ENCODE measurements around the gene PTGR2.
"Not testable (repeated sequence)": the region's sequence is repeated elsewhere in the genome, so short reads cannot be mapped to it uniquely, and the experiment has no call there.

The PTGR2 gene

GRCh38 chr14:73833034-73833433, 18.6 kb upstream of the PTGR2 start:
- no peaks in the 10 kb centered on the region for H3F3A ChIP-seq (ENCODE audit: insufficient read depth, low read length)

DNA sequence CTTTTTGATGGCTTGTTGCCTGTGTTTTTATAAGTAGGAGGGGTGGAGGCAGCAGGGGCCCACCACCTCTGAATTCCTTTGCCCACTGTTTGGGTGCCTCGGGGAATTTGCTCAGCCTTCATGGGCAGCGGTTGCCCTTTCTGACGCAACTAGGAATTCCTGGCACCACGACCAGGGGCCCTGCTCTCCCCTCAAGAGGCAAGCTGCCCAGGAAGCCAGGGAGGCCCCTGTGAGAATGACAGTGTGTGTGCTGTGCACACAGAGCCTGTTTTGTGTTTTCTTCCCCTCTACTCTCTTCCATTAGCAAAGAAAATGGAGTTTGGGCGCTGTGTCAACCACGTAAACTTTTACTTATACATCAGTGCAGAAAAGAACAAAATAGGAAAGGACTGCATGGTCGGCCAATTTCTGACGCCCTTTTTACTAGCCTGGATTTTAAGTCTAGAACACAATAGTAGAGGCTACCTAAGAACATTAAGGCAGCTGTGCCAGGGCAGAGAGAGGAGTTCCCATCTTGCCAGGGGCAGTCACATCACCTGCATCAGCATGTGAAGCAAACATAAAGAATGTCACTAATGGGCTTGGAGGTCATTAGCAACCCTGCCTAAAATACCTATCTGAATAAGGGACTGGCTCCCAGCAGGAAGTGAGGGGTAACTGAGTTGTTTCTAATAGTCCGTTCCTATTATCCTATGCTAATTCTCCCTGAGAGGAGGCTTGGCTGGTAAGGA, 17.9 kb upstream of the PTGR2 start:
- Histone ChIP-seq H3K9me3 (replicated peaks; ENCODE audit: insufficient read depth, low read length) (no peaks in the 10 kb centered on the region), H3K27me3 (replicated peaks; ENCODE audit: insufficient read depth, low read length) (no peaks in the 10 kb centered on the region), H3K27ac (ENCODE audit: low read length) (no peak overlapping the region), H3F3A (ENCODE audit: insufficient read depth, low read length) (no peaks in the 10 kb centered on the region), H3K4me3 (ENCODE audit: low read length) (no peak overlapping the region), H3K4me1 (ENCODE audit: low read length) (no peaks in the 10 kb centered on the region), H3K9me2 (replicated peaks; ENCODE audit: insufficient read depth, low read length) (no peaks in the 10 kb centered on the region), H4K20me1 (ENCODE audit: insufficient read depth, low read length) (no peaks in the 10 kb centered on the region), H3K4me2 (ENCODE audit: low read depth, low read length) (no peak overlapping the region), H3K9ac (ENCODE audit: low read length) (no peak overlapping the region), H3K79me2 (ENCODE audit: low read length) (no peaks in the 10 kb centered on the region), H2AFZ (ENCODE audit: low read length) (no peak overlapping the region), H3K36me3 (replicated peaks; ENCODE audit: insufficient read depth, low read length) (no peaks in the 10 kb centered on the region)
- no peak for TF ChIP-seq EZH2 (optimal IDR thresholded peaks at IDR 0.05; ENCODE audit: low read depth, low read length)
- TF ChIP-seq EZH2phosphoT487 (IDR thresholded peaks at IDR 0.05; ENCODE audit: low read length): no peak
- TF ChIP-seq, protein P1, sequence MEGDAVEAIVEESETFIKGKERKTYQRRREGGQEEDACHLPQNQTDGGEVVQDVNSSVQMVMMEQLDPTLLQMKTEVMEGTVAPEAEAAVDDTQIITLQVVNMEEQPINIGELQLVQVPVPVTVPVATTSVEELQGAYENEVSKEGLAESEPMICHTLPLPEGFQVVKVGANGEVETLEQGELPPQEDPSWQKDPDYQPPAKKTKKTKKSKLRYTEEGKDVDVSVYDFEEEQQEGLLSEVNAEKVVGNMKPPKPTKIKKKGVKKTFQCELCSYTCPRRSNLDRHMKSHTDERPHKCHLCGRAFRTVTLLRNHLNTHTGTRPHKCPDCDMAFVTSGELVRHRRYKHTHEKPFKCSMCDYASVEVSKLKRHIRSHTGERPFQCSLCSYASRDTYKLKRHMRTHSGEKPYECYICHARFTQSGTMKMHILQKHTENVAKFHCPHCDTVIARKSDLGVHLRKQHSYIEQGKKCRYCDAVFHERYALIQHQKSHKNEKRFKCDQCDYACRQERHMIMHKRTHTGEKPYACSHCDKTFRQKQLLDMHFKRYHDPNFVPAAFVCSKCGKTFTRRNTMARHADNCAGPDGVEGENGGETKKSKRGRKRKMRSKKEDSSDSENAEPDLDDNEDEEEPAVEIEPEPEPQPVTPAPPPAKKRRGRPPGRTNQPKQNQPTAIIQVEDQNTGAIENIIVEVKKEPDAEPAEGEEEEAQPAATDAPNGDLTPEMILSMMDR (IDR thresholded peaks at IDR 0.05; ENCODE audit: low read length): no peak
- no peak for DNase-seq

More at GRCh38 chr14:73833034-73833433, 18.6 kb upstream of the PTGR2 start:
- Histone ChIP-seq H3K79me2 (ENCODE audit: low read length) (no peaks in the 10 kb centered on the region), H3K4me2 (ENCODE audit: low read depth, low read length) (no peak overlapping the region), H3K27ac (ENCODE audit: low read length) (no peak overlapping the region), H3K36me3 (replicated peaks; ENCODE audit: insufficient read depth, low read length) (no peaks in the 10 kb centered on the region), H3K4me1 (ENCODE audit: low read length) (no peaks in the 10 kb centered on the region), H3K27me3 (replicated peaks; ENCODE audit: insufficient read depth, low read length) (no peaks in the 10 kb centered on the region), H3K9me3 (replicated peaks; ENCODE audit: insufficient read depth, low read length) (no peaks in the 10 kb centered on the region), H3K9ac (ENCODE audit: low read length) (no peak overlapping the region), H4K20me1 (ENCODE audit: insufficient read depth, low read length) (no peaks in the 10 kb centered on the region), H3K4me3 (ENCODE audit: low read length) (no peak overlapping the region), H2AFZ (ENCODE audit: low read length) (no peak overlapping the region), H3K9me2 (replicated peaks; ENCODE audit: insufficient read depth, low read length) (no peaks in the 10 kb centered on the region)
- no peak for DNase-seq
- TF ChIP-seq, protein P1 (IDR thresholded peaks at IDR 0.05; ENCODE audit: low read length): no peak
- TF ChIP-seq EZH2phosphoT487 (IDR thresholded peaks at IDR 0.05; ENCODE audit: low read length) (no peak), EZH2 (optimal IDR thresholded peaks at IDR 0.05; ENCODE audit: low read depth, low read length) (no peak)

DNA sequence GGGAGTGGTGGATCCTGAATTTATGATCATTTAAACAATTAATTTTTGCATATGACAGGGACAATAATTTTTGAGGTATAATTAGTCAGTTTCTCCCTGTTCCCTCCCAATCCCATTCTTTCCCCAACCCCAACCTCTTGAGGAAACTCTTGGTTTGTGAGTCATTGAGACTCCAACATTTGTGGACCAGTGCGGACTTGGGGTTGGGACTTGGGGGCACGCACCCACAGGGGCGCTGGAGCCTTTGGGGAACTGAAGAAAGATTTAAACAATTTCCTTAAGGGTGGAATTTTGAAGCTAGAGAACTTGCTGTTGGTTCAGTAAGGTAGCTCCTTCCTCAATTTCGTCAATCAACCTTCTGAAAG, 17.4 kb upstream of the PTGR2 start:
- no peak overlapping the region for H3K27ac ChIP-seq (ENCODE audit: low read length)
- no peaks in the 10 kb centered on the region for H3K9me3 ChIP-seq (replicated peaks; ENCODE audit: insufficient read depth, low read length)
- H3K9ac ChIP-seq (ENCODE audit: low read length): no peak overlapping the region
- H3K27me3 ChIP-seq (replicated peaks; ENCODE audit: insufficient read depth, low read length): no peaks in the 10 kb centered on the region
- no peaks in the 10 kb centered on the region for H3K4me1 ChIP-seq (ENCODE audit: low read length)
- H3F3A ChIP-seq (ENCODE audit: insufficient read depth, low read length): no peaks in the 10 kb centered on the region
- H3K79me2 ChIP-seq (ENCODE audit: low read length): no peaks in the 10 kb centered on the region
- no peaks in the 10 kb centered on the region for H4K20me1 ChIP-seq (ENCODE audit: insufficient read depth, low read length)
- H3K4me2 ChIP-seq (ENCODE audit: low read depth, low read length): no peak overlapping the region
- H3K9me2 ChIP-seq (replicated peaks; ENCODE audit: insufficient read depth, low read length): no peaks in the 10 kb centered on the region
- TF ChIP-seq, protein P1 (IDR thresholded peaks at IDR 0.05; ENCODE audit: low read length): no peak
- TF ChIP-seq EZH2phosphoT487 (IDR thresholded peaks at IDR 0.05; ENCODE audit: low read length) (no peak), EZH2 (optimal IDR thresholded peaks at IDR 0.05; ENCODE audit: low read depth, low read length) (no peak)
- no peak for DNase-seq
- no peak overlapping the region for H2AFZ ChIP-seq (ENCODE audit: low read length)
- H3K4me3 ChIP-seq (ENCODE audit: low read length): no peak overlapping the region
- H3K36me3 ChIP-seq (replicated peaks; ENCODE audit: insufficient read depth, low read length): no peaks in the 10 kb centered on the region

GRCh38 chr14:73838293-73839034, 13.2 kb upstream of the PTGR2 start:
- H2AFZ ChIP-seq (ENCODE audit: low read length); H3K4me1 ChIP-seq (ENCODE audit: low read length); H3K4me3 ChIP-seq (ENCODE audit: low read length): not testable (repeated sequence)

More at GRCh38 chr14:73838293-73839034, 13.2 kb upstream of the PTGR2 start:
- H3K9me3 ChIP-seq (replicated peaks; ENCODE audit: insufficient read depth, low read length); H3K36me3 ChIP-seq (replicated peaks; ENCODE audit: insufficient read depth, low read length); H3F3A ChIP-seq (ENCODE audit: insufficient read depth, low read length); H3K4me2 ChIP-seq (ENCODE audit: low read depth, low read length); H3K27me3 ChIP-seq (replicated peaks; ENCODE audit: insufficient read depth, low read length); H4K20me1 ChIP-seq (ENCODE audit: insufficient read depth, low read length); H3K27ac ChIP-seq (ENCODE audit: low read length); DNase-seq; H3K79me2 ChIP-seq (ENCODE audit: low read length); H3K9ac ChIP-seq (ENCODE audit: low read length); H3K9me2 ChIP-seq (replicated peaks; ENCODE audit: insufficient read depth, low read length): not testable (repeated sequence)
